HCT116 (cell line): ENCODE measurements around the gene ZNF581. TPM values are rescaled to one million over a fixed set of nuclear protein-coding genes. Genes with fewer than 3 reads are reported as not detected.

Experiments used
- ATAC-seq: fragments of 200-7000 bp; cut with Tn5 transposase; 2 replicates; pipeline ENCODE4 v1.9.1; 2020; ENCODE audit warnings: mild to moderate bottlenecking, moderate library complexity
- BruUV-seq: library from RNA; stranded (reverse); fragments of 400-500 nt; replicated peaks from 2 replicates; lab custom pipeline; 2021; lab: Mats Ljungman, UMichigan
- CTCF ChIA-PET: fragments of 300-600 bp; sonication (Branson Sonifier 250); formaldehyde crosslinking; loops from one replicate; lab custom pipeline; 2021; ENCODE audit warnings: antibody characterized with exemption; lab: Charles Lee
- POLR2A ChIA-PET: fragments of 300-600, 350-600 bp; sonication (Branson Sonifier 250); formaldehyde crosslinking; loops from one replicate; lab custom pipeline; 2021; ENCODE audit warnings: antibody characterized with exemption; lab: Charles Lee
- RAD21 ChIA-PET, 2 experiments: fragments of 300-600 bp; sonication (Branson Sonifier 250); formaldehyde crosslinking; loops; one replicate each; lab custom pipeline; 2023; ENCODE audit warnings: low total read pairs in 2 of 2; ENCODE audit not compliant: uncharacterized antibody in 2 of 2, unreplicated experiment in 2 of 2, low non-redundant PET in 1 of 2; lab: Charles Lee
- DNase-seq: peaks from one replicate; pipeline ENCODE4 v3.0.0-alpha.2; 2010; ENCODE audit warnings: low read depth, low spot score
- H2AFZ ChIP-seq: fragments of 200-600 bp; shearing (Covaris generic), sonication (generic); 2 replicates; pipeline ENCODE4 v1.6.1; 2017; ENCODE audit warnings: low read depth, mixed run types, mixed read lengths, antibody characterized with exemption, low read length; ENCODE audit not compliant: poor library complexity, severe bottlenecking
- H3K27ac ChIP-seq: 2 replicates; pipeline ENCODE4 v1.5.1; 2012; ENCODE audit warnings: low read depth, low read length
- H3K27me3 ChIP-seq: fragments of 200-600 bp; sonication (generic); 2 replicates; pipeline ENCODE4 v1.6.1; 2016; ENCODE audit warnings: mixed run types, low read length, mixed read lengths; ENCODE audit not compliant: insufficient read depth
- H3K36me3 ChIP-seq, 2 experiments: fragments of 200-500 bp in 1 of 2; fragments of 200-600 bp in 1 of 2; sonication (Bioruptor generic) in 1 of 2; sonication (generic) in 1 of 2; 2 replicates each; pipeline versions ENCODE4 v1.5.1 to v1.6.1; 2014 to 2016; ENCODE audit warnings: low read length in 2 of 2, inconsistent platforms in 1 of 2, mixed read lengths in 1 of 2, mixed run types in 1 of 2; ENCODE audit not compliant: insufficient read depth in 2 of 2, control insufficient read depth in 1 of 2
- H3K4me1 ChIP-seq, 2 experiments: fragments of 200-600 bp in 1 of 2; sonication (generic) in 1 of 2; 2 replicates each; pipeline versions ENCODE4 v1.5.1 to v1.6.1; 2012 to 2017; ENCODE audit warnings: low read length in 2 of 2, inconsistent platforms in 1 of 2, mild to moderate bottlenecking in 1 of 2, mixed read lengths in 1 of 2, mixed run types in 1 of 2, moderate library complexity in 1 of 2; ENCODE audit not compliant: insufficient read depth in 2 of 2, control insufficient read depth in 1 of 2
- H3K4me2 ChIP-seq: fragments of 200-600 bp; sonication (generic); 2 replicates; pipeline ENCODE4 v1.6.1; 2017; ENCODE audit warnings: mixed run types, low read length, mixed read lengths
- H3K4me3 ChIP-seq, 2 experiments: fragments of 200-600 bp in 1 of 2; sonication (generic) in 1 of 2; replicated peaks in 1 of 2; 2 replicates each; pipeline ENCODE4 v1.5.1; 2011 to 2016; ENCODE audit warnings: low read length in 2 of 2, control low read depth in 1 of 2, low read depth in 1 of 2, mild to moderate bottlenecking in 1 of 2, mixed read lengths in 1 of 2, mixed run types in 1 of 2
- H3K79me2 ChIP-seq: fragments of 200-600 bp; sonication (generic); 2 replicates; pipeline ENCODE4 v1.6.1; 2017; ENCODE audit warnings: mild to moderate bottlenecking, mixed run types, low read length, moderate library complexity, mixed read lengths; ENCODE audit not compliant: insufficient read depth
- H3K9ac ChIP-seq: fragments of 200-600 bp; sonication (generic); 2 replicates; pipeline ENCODE4 v1.6.1; 2016; ENCODE audit warnings: low read length, mixed read lengths
- H3K9me2 ChIP-seq: fragments of 200-600 bp; sonication (generic), shearing (Covaris generic); 2 replicates; pipeline ENCODE4 v1.6.1; 2017; ENCODE audit warnings: mixed run types, mild to moderate bottlenecking, moderate library complexity; ENCODE audit not compliant: insufficient read depth
- H3K9me3 ChIP-seq, 2 experiments: fragments of 200-500 bp in 1 of 2; fragments of 200-600 bp in 1 of 2; sonication (Bioruptor generic) in 1 of 2; sonication (generic) in 1 of 2; 2 replicates each; pipeline ENCODE4 v1.6.1; 2014 to 2017; ENCODE audit warnings: low read length in 2 of 2, mixed read lengths in 2 of 2, inconsistent platforms in 1 of 2, low read depth in 1 of 2, mild to moderate bottlenecking in 1 of 2, mixed run types in 1 of 2, moderate library complexity in 1 of 2; ENCODE audit not compliant: control insufficient read depth in 1 of 2, insufficient read depth in 1 of 2
- H4K20me1 ChIP-seq: fragments of 200-600 bp; sonication (generic), shearing (Covaris generic); 2 replicates; pipeline ENCODE4 v1.6.1; 2017; ENCODE audit warnings: mixed run types, mild to moderate bottlenecking, moderate library complexity; ENCODE audit not compliant: insufficient read depth
- ATF3 ChIP-seq: IDR thresholded peaks from 2 replicates; pipeline ENCODE4 v1.6.1; 2012
- CBX3 ChIP-seq: IDR thresholded peaks from 2 replicates; pipeline ENCODE4 v1.6.1; 2012; ENCODE audit warnings: low read depth
- CEBPB ChIP-seq: IDR thresholded peaks from 2 replicates; pipeline ENCODE4 v1.6.1; 2012; ENCODE audit warnings: low read depth
- EGR1 ChIP-seq: IDR thresholded peaks from 2 replicates; pipeline ENCODE4 v1.6.1; 2012; ENCODE audit warnings: low read depth
- EZH2 ChIP-seq: fragments of 200-600 bp; sonication (generic); IDR thresholded peaks from 2 replicates; pipeline ENCODE4 v1.6.1; 2017; ENCODE audit warnings: antibody characterized with exemption, mixed run types
- EZH2phosphoT487 ChIP-seq: fragments of 200-600 bp; IDR thresholded peaks from 2 replicates; pipeline ENCODE4 v1.6.1; 2018; ENCODE audit warnings: antibody characterized with exemption, borderline replicate concordance
- FOSL1 ChIP-seq: IDR thresholded peaks from 2 replicates; pipeline ENCODE4 v1.6.1; 2012; ENCODE audit warnings: low read depth
- MAX ChIP-seq: IDR thresholded peaks from 2 replicates; pipeline ENCODE4 v1.6.1; 2012
- POLR2AphosphoS5 ChIP-seq: IDR thresholded peaks from 2 replicates; pipeline ENCODE4 v1.6.1; 2011; ENCODE audit warnings: mild to moderate bottlenecking, low read depth, low read length, moderate library complexity
- RAD21 ChIP-seq: IDR thresholded peaks from 2 replicates; pipeline ENCODE4 v1.6.1; 2012; ENCODE audit warnings: low read depth, mild to moderate bottlenecking
- SIN3A ChIP-seq: IDR thresholded peaks from 2 replicates; pipeline ENCODE4 v1.6.1; 2012; ENCODE audit warnings: low read depth
- SP1 ChIP-seq: IDR thresholded peaks from 2 replicates; pipeline ENCODE4 v1.6.1; 2012; ENCODE audit warnings: low read depth
- SRF ChIP-seq: IDR thresholded peaks from 2 replicates; pipeline ENCODE4 v1.6.1; 2012; ENCODE audit warnings: low read depth
- TCF7L2 ChIP-seq: IDR thresholded peaks from 2 replicates; pipeline ENCODE4 v1.7.0; 2011; ENCODE audit warnings: borderline replicate concordance, inconsistent platforms; ENCODE audit not compliant: insufficient read depth, insufficient read length; ENCODE audit errors: extremely low read depth
- YY1 ChIP-seq: IDR thresholded peaks from 2 replicates; pipeline ENCODE4 v1.6.1; 2011; ENCODE audit warnings: low read length, low read depth, moderate library complexity, mild to moderate bottlenecking; ENCODE audit not compliant: insufficient replicate concordance; ENCODE audit errors: extremely low read depth
- ZNF274 ChIP-seq: fragments of 200-500 bp; sonication (Bioruptor generic); IDR thresholded peaks from 2 replicates; pipeline ENCODE4 v1.6.1; 2014; ENCODE audit warnings: mild to moderate bottlenecking, low read depth, low read length, inconsistent platforms
- intact Hi-C: fragments of 100-400 bp; cut with micrococcal nuclease; formaldehyde crosslinking; loops from 2 replicates; pipeline ENCODE4 v1.10.0; 2022
- total RNA-seq: library from RNA; stranded (reverse); gene quantifications from one replicate; pipeline ENCODE4 v1.2.1, GENCODE V29; 2021; ENCODE audit not compliant: unreplicated experiment

Gene ZNF581
- total RNA-seq, 1 experiment from 2014 or later = 44.4 TPM

GRCh38 chr19:55637534-55637933 lies 5.9 kb upstream of the ZNF581 start:
- H3K27ac ChIP-seq = no peak overlapping the region
- no peak for TF ChIP-seq EZH2phosphoT487
- TF ChIP-seq SIN3A = no peak
- no peak for TF ChIP-seq CBX3
- TF ChIP-seq YY1 = no peak
- no peak for TF ChIP-seq SRF
- TF ChIP-seq POLR2AphosphoS5 = no peak
- TF ChIP-seq ATF3 = no peak
- no peak for TF ChIP-seq EGR1
- no peak for TF ChIP-seq RAD21
- TF ChIP-seq FOSL1 = no peak
- TF ChIP-seq CEBPB = no peak
- no peak for TF ChIP-seq SP1
- no peak for TF ChIP-seq EZH2
- no peak for TF ChIP-seq ZNF274
- no peak for TF ChIP-seq TCF7L2
- no peak for TF ChIP-seq MAX
- TF ChIP-seq, all 23 proteins: peak for 0
- ATAC-seq = no peak
- CTCF ChIA-PET = interaction anchor here (1.9 kb wide), 1 partner anchor 17 kb away, joined by 7 read pairs; the partner anchor contains the start of gene U2AF2
- intact Hi-C loops = loop anchor here (10.0 kb wide), 2 partner anchors 493 to 983 kb away; partner anchors contain the start of gene TNNT1
- no TSS peak for BruUV-seq
- peaks cover 60% of the 10 kb centered on the region for H3K79me2 ChIP-seq
- H3K4me3 ChIP-seq = no peak overlapping the region
- H3K9me3 ChIP-seq = no peaks in the 10 kb centered on the region
- H3K4me1 ChIP-seq = peaks cover 26 to 55% of the 10 kb centered on the region in 2 experiments
- H3K9me2 ChIP-seq = no peaks in the 10 kb centered on the region
- RAD21 ChIA-PET = no interaction called here
- no peaks in the 10 kb centered on the region for H4K20me1 ChIP-seq
- POLR2A ChIA-PET = no interaction called here
- H2AFZ ChIP-seq = no peak overlapping the region
- H3K36me3 ChIP-seq = 0 out of 4 replicates have a peak, but pooled peaks cover 0 to 3% of the 10 kb centered on the region in 2 experiments
- no peaks in the 10 kb centered on the region for H3K27me3 ChIP-seq
- H3K9ac ChIP-seq = no peak overlapping the region
- H3K4me2 ChIP-seq = no peak overlapping the region
- no peak for DNase-seq
